Loucy (cell line): ENCODE data around the gene NKX6-2.

Experiments used
- H2AFZ ChIP-seq: fragments of 200-600 bp; sonication (generic); 2 replicates; pipeline ENCODE4 v1.6.0; 2016; ENCODE audit warnings: antibody characterized with exemption, mild to moderate bottlenecking, low read length, moderate library complexity
- H3F3A ChIP-seq: fragments of 200-600 bp; 2 replicates; pipeline ENCODE4 v1.6.0; 2016; ENCODE audit warnings: antibody characterized with exemption, low read depth, mild to moderate bottlenecking
- H3K27me3 ChIP-seq: fragments of 200-600 bp; sonication (generic); 2 replicates; pipeline ENCODE4 v1.6.1; 2014; ENCODE audit warnings: low read length, mild to moderate bottlenecking; ENCODE audit not compliant: insufficient read depth, poor library complexity, severe bottlenecking
- H3K36me3 ChIP-seq: fragments of 200-600 bp; sonication (generic); 2 replicates; pipeline ENCODE4 v1.6.1; 2016; ENCODE audit warnings: low read length; ENCODE audit not compliant: insufficient read depth
- H3K4me1 ChIP-seq: fragments of 200-600 bp; sonication (generic); 2 replicates; pipeline ENCODE4 v1.5.1; 2014; ENCODE audit warnings: low read length, mild to moderate bottlenecking; ENCODE audit not compliant: insufficient read depth, poor library complexity, severe bottlenecking
- H3K4me2 ChIP-seq: fragments of 200-600 bp; sonication (generic); 2 replicates; pipeline ENCODE4 v1.6.0; 2014; ENCODE audit warnings: antibody characterized with exemption, low read length, low read depth, mild to moderate bottlenecking; ENCODE audit not compliant: poor library complexity, severe bottlenecking
- H3K4me3 ChIP-seq: fragments of 200-600 bp; sonication (generic); 2 replicates; pipeline ENCODE4 v1.5.1; 2014; ENCODE audit warnings: low read length, mild to moderate bottlenecking, mixed read lengths; ENCODE audit not compliant: poor library complexity, severe bottlenecking
- H3K79me2 ChIP-seq: fragments of 200-600 bp; sonication (generic); 2 replicates; pipeline ENCODE4 v1.6.1; 2014; ENCODE audit warnings: low read length; ENCODE audit not compliant: insufficient read depth
- H3K9ac ChIP-seq: fragments of 200-600 bp; sonication (generic); 2 replicates; pipeline ENCODE4 v1.6.0; 2014; ENCODE audit warnings: mild to moderate bottlenecking, low read depth, low read length, moderate library complexity; ENCODE audit not compliant: poor library complexity, severe bottlenecking
- H3K9me2 ChIP-seq: fragments of 200-600 bp; sonication (generic); replicated peaks from 2 replicates; pipeline ENCODE4 v1.6.1; 2016; ENCODE audit warnings: low read depth, low read length, mixed read lengths
- H3K9me3 ChIP-seq: fragments of 200-600 bp; sonication (generic); 2 replicates; pipeline ENCODE4 v1.6.1; 2014; ENCODE audit warnings: mild to moderate bottlenecking, antibody characterized with exemption, low read length, low read depth; ENCODE audit not compliant: insufficient read depth
- H4K20me1 ChIP-seq: fragments of 200-600 bp; sonication (generic); 2 replicates; pipeline ENCODE4 v1.6.0; 2014; ENCODE audit warnings: antibody characterized with exemption, low read length, mild to moderate bottlenecking; ENCODE audit not compliant: insufficient read depth, poor library complexity, severe bottlenecking
- EZH2phosphoT487 ChIP-seq: fragments of 200-600 bp; IDR thresholded peaks from 2 replicates; pipeline ENCODE4 v1.6.1; 2018; ENCODE audit warnings: antibody characterized with exemption, mild to moderate bottlenecking, moderate library complexity, borderline replicate concordance
- TF ChIP-seq, protein P1 (sequence below): fragments of 200-600 bp; sonication (generic); conservative IDR thresholded peaks from 2 replicates; pipeline ENCODE4 v1.5.1; 2014; ENCODE audit warnings: mild to moderate bottlenecking, antibody characterized with exemption, low read length

Gene NKX6-2

GRCh38 chr10:132754071-132754470 lies 31.9 kb downstream of the NKX6-2 start:
- no peaks in the 10 kb centered on the region for H3K79me2 ChIP-seq
- H2AFZ ChIP-seq, result no peak overlapping the region
- no peak overlapping the region for H3K4me3 ChIP-seq
- no peaks in the 10 kb centered on the region for H3K27me3 ChIP-seq
- H3K4me2 ChIP-seq, result no peak overlapping the region
- H3K4me1 ChIP-seq, result no peaks in the 10 kb centered on the region
- no peaks in the 10 kb centered on the region for H3K9me3 ChIP-seq
- TF ChIP-seq, protein P1, sequence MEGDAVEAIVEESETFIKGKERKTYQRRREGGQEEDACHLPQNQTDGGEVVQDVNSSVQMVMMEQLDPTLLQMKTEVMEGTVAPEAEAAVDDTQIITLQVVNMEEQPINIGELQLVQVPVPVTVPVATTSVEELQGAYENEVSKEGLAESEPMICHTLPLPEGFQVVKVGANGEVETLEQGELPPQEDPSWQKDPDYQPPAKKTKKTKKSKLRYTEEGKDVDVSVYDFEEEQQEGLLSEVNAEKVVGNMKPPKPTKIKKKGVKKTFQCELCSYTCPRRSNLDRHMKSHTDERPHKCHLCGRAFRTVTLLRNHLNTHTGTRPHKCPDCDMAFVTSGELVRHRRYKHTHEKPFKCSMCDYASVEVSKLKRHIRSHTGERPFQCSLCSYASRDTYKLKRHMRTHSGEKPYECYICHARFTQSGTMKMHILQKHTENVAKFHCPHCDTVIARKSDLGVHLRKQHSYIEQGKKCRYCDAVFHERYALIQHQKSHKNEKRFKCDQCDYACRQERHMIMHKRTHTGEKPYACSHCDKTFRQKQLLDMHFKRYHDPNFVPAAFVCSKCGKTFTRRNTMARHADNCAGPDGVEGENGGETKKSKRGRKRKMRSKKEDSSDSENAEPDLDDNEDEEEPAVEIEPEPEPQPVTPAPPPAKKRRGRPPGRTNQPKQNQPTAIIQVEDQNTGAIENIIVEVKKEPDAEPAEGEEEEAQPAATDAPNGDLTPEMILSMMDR, result no peak
- no peak for TF ChIP-seq EZH2phosphoT487
- peaks cover 35% of the 10 kb centered on the region; the same call in 1 of the 2 replicates for H3K36me3 ChIP-seq
- H3K9me2 ChIP-seq, result no peaks in the 10 kb centered on the region
- H3K9ac ChIP-seq, result no peak overlapping the region
- H3F3A ChIP-seq, result no peaks in the 10 kb centered on the region
- no peaks in the 10 kb centered on the region for H4K20me1 ChIP-seq

- H2AFZ ChIP-seq, result no peak overlapping the region
- TF ChIP-seq EZH2phosphoT487, result no peak
- TF ChIP-seq, protein P1, result no peak
- no peaks in the 10 kb centered on the region for H3K9me2 ChIP-seq
- H3F3A ChIP-seq, result no peaks in the 10 kb centered on the region
- no peaks in the 10 kb centered on the region for H3K9me3 ChIP-seq
- H3K36me3 ChIP-seq, result peaks cover 35% of the 10 kb centered on the region; the same call in 1 of the 2 replicates
- no peak overlapping the region for H3K4me2 ChIP-seq
- H3K27me3 ChIP-seq, result no peaks in the 10 kb centered on the region
- no peak overlapping the region for H3K4me3 ChIP-seq
- H3K4me1 ChIP-seq, result no peaks in the 10 kb centered on the region
- H4K20me1 ChIP-seq, result no peaks in the 10 kb centered on the region
- no peak overlapping the region for H3K9ac ChIP-seq
- H3K79me2 ChIP-seq, result no peaks in the 10 kb centered on the region
Observed at GRCh38 chr10:132753596-132753995, 32.4 kb downstream of the NKX6-2 start.

DNA sequence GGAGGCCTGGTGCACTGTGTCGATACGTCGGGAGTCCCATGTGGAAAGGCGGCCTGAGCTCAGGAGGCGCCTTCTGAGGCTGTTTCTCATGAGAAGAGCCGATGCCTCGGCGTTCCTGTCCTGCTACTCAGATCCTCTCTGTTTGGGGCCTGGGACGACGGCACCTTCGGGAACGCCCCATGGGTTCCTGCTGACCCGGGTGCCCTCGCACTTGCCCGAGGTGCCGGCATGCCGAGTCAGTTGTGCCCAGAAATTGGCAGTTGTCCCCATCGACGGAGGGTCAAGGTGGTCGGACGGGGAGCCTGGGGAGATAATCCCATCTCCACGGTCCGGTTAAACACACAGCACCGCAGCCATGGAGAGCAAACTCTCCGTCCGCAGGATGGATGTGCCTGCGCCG lies 33.0 kb downstream of the NKX6-2 start:
- Histone ChIP-seq H3K9me2 (no peaks in the 10 kb centered on the region), H3K9ac (no peak overlapping the region), H3K4me3 (no peak overlapping the region), H3K36me3 (peaks cover 35% of the 10 kb centered on the region; the same call in 1 of the 2 replicates), H3K9me3 (no peaks in the 10 kb centered on the region), H3K4me2 (no peak overlapping the region), H4K20me1 (no peaks in the 10 kb centered on the region), H2AFZ (no peak overlapping the region), H3F3A (no peaks in the 10 kb centered on the region), H3K27me3 (no peaks in the 10 kb centered on the region), H3K79me2 (no peaks in the 10 kb centered on the region), H3K4me1 (no peaks in the 10 kb centered on the region)
- TF ChIP-seq, protein P1, result no peak
- no peak for TF ChIP-seq EZH2phosphoT487
